Activated T-helper 1 cell treated with Interleukin-2 at 50 U/mL for 16 hours (primary cell): ENCODE measurements around the gene JMJD6.
"Not testable (repeated sequence)": the region's sequence is repeated elsewhere in the genome, so short reads cannot be mapped to it uniquely, and the experiment has no call there.

Source experiments
- DNase-seq: peaks from one replicate; pipeline ENCODE4 v3.0.0-alpha.2; 2020; ENCODE audit warnings: low read depth

The JMJD6 gene

GRCh38 chr17:76736349-76737081, 10.1 kb upstream of the JMJD6 start:
- peak; percentile 62 for DNase-seq

- no peak for DNase-seq
Observed at GRCh38 chr17:76735586-76736348, 9.4 kb upstream of the JMJD6 start.

DNA sequence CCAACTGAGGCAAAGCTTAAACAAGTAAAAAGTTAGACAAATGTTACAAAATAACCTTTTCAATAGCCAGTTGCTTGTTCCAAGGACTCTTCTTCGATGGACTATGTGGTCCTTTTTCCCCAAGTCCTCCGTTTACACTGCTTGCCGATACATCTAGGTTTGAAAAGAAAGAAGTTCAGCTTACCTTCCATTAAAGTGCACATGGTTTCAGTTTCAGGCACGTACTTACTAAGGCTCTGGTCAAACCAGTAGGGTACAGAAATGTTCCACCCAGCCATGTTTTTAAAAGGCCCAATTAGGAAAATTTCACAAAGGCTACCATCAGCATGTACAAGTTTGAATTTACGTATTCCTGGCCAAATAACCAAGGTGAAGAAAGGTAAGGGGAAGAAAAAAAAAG, 8.6 kb upstream of the JMJD6 start:
- no peak for DNase-seq

DNA sequence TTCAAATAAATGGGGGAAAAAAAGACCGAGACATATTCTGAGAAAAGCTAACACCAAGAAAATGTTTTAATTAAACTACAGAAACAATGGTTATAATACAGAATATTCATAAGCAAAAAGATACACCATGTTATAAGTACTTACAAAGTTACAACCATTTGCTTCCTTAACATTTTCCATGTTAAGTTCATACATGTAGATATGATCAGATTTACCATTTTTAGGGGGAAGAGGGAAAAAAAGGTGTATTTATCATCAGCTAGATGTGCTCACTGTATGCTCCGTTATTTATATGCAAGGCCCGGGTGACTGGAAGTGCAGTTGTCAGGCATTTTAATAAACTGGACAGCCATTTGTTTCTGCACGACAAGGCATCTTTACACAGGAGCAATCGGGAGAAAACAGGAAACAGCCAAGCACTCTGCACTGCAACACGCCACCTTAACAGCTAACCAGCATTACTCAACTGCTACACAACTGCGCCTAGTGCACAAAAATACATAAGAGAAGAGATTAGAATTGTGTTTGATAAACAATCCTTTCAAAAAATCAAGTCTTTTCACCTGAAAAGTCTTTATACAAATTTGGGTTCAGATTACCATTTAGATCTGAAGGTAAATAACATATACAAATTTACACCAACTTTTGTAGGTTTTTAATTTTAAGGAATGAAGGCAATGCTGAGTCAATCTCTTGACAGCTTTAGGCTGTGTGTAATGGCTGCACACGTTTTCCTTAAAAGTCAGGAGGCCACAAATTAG, 7.9 kb upstream of the JMJD6 start:
- DNase-seq: no peak

GRCh38 chr17:76733618-76733957, 7.2 kb upstream of the JMJD6 start:
- DNase-seq: no peak

DNA sequence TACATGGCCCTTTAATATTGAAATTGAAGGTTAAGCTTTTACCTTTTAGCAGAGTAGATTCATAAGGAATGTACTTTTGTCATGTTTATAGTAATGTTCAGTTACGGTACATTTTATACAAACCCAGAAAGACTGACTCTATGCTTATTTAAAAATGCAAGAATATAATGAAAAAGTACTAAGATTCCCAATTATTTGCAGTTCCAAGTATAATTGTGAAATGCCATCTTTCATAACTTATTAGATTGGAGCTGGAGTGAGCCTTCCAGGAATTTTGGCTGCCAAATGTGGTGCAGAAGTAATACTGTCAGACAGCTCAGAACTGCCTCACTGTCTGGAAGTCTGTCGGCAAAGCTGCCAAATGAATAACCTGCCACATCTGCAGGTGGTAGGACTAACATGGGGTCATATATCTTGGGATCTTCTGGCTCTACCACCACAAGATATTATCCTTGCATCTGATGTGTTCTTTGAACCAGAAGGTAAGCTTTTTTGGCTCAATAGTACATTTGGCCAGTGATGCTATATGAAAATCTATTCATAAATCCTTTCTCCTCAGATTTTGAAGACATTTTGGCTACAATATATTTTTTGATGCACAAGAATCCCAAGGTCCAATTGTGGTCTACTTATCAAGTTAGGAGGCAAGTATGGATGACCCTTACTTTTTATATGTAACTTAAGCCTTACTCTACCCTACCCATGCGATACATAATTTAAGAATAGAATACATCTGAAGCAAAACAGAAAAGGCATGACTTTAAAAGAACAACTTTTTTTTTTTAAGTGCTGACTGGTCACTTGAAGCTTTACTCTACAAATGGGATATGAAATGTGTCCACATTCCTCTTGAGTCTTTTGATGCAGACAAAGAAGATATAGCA, 6.6 kb upstream of the JMJD6 start:
- DNase-seq: no peak

GRCh38 chr17:76731800-76732733, 5.7 kb upstream of the JMJD6 start:
- DNase-seq: not testable (repeated sequence)

DNA sequence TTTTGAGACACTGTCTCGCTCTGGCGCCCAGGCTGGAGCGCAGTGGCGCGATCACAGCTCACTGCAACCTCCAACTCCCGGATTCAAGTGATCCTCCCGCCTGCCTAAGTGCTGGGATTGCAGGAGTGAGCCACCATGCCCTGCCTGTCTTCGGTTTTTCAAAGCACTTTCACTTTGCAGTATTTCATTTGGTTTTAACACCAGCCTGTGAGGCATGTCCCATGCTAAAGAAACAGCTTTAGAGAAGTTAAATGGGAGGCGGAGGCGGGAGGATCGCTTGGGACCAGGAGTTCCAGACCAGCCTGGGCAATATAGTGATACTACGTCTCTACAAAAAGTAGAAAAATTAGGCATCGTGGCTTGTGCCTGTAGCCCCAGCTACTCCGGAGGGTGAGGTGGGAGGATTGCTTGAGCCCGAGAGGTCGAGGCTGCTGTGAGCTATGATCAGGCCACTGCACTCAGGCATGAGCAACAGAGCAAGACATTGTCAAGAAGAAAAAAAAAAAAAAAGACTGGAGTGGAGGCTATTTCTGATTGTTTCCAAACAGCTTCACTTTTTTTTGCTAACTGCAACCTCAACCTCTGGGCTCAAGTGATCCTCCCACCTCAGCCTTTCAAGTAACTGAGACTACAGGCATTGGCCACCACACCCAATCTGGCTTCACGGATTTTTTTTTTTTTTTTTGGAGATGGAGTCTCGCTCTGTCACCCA, 1.5 kb upstream of the JMJD6 start:
- DNase-seq: no peak

- DNase-seq: peak; percentile 71
Observed at GRCh38 chr17:76726776-76727718, 641 bp upstream of the JMJD6 start, which contains the start of gene METTL23. Gene METTL23 (plus strand): TSS chr17:76726839. CDS start chr17:76729711, 2,872 bp downstream.

- DNase-seq: peak; percentile 56
Observed at GRCh38 chr17:76725580-76726230, 701 bp downstream of the JMJD6 start.

DNA sequence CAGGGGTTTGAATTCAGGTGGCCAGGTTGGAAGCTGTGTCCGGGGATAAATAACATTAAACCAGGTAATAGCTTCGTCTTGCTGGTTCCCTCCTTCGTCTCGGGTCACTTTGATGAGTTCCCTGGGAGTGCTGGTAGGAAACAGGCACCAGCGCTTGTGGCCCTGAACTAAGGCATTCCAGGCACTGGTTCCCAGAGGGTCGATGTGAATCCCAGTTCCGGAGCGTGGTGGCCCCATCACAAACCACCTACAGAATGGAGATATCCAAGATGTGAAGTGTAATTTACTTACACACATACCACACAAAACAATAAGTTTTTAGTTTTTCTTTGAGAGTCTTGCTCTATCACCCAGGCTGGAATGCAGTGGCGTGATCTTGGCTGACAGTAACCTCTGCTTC, 2.6 kb downstream of the JMJD6 start:
- DNase-seq: no peak

GRCh38 chr17:76722977-76723376, 3.4 kb downstream of the JMJD6 start:
- not testable (repeated sequence) for DNase-seq

GRCh38 chr17:76722279-76722678, 4.1 kb downstream of the JMJD6 start:
- no peak for DNase-seq

DNA sequence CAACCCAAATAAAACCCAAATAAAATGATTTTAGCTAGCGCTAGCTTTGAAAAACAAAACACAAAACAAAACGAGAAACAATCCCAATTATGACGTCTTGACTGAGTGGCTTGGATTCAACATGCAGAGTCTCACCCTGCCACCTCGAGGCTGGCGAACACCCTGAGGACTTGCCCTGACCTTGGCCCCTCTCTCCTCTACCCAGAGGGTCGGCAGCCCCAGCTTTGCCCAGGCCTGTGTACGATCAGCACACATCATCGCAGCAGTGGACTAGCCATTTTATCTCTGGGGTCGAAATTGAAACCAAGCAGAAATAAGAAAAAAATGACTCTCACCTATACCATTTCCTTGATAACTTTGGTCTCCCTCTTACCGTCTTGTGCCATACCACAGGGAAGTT, 4.9 kb downstream of the JMJD6 start:
- no peak for DNase-seq

DNA sequence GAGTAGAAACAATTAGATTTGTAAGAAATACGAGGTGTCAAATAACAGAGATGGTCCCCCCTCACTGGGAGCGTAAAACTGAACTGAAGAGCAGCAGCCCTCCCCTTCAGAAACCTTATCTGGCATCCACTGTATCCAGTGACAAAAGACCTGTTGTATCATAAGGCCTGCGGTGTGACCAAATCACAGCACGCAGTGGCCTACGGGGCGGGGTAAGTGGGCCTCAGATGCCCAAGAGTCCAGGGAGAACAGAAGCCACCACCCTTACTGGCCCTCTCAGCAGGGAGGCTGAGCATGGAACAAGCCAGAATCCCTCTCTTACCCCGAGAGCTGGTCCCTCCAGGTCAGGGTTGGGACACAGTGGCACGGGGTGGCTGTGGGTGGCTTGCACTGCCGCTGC, 5.5 kb downstream of the JMJD6 start:
- DNase-seq: no peak

DNA sequence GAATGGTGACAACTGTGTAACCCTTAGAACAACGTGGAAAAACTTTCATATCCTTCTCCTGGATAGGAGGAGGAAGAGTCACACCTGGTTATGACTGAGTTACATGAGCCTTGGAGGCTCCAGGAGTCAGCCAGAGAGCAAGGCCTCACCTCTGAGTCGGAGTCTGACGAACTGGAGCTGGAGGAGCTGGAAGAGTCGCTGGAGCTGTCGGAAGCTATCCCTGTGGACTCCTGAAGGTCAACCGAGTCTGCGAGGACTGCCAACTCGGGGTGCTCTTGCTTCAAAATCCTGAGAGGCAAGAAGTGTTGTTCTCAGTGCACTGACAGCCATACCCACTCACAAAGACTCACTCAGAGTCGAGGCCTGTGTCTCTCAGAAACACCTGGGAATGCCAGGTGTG, 6.2 kb downstream of the JMJD6 start:
- no peak for DNase-seq

- DNase-seq: no peak
Observed at GRCh38 chr17:76718516-76718915, 7.9 kb downstream of the JMJD6 start.

DNA sequence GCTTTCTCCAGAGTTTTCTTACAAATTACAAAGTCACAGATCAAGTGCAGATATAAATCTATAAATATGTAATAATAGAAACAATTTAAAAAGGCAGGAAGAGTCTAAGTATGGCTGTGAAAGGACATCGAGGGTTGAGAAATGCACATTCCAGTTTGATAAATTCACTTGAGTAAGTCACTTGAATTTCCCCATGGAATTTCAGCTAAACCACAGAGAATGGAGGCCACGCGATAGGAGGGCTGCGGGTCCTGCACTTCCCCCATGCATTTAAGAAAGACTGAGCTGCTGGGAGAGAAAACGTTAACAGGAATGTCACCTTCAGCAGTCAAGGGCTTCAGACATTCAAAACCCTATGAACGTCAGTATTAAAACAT, 9.6 kb downstream of the JMJD6 start:
- no peak for DNase-seq
